Measurements from ENCODE around the gene OPRD1.

Gene OPRD1

DNA sequence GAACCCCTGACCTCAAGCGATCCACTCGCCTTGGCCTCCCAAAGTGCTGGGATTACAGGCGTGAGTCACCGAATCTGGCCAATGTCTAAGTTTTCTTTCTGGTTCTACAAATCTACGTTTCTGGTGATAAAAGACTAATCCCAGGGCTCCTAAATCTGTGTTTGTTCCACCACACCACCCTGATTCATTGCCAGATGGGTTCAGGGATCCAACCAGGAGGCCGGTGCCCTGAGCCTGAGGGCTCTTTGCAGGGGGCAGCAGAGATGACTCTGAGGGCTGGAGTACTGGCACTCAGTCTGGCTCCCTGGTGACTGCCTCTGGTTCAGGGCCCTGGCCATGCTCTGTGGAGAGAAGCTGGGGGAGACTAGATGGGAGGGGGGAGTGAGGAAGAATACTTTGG lies 10.5 kb upstream of the OPRD1 start:
- Histone ChIP-seq H3K4ac (ENCODE audit: low read depth in 1 of 2, low read length in 2 of 2) (no peak overlapping the region), H2AFZ (ENCODE audit: low read depth, low read length) (no peak overlapping the region), H3K79me1 (replicated peaks; ENCODE audit: low read length, poor library complexity, severe bottlenecking) (no peaks in the 10 kb centered on the region), H3K27me3 (ENCODE audit: control insufficient read depth in 1 of 2, insufficient read depth in 1 of 2, low read length in 2 of 2) (peaks cover 25 to 63% of the 10 kb centered on the region in 2 experiments), H2BK12ac (ENCODE audit: low read length in 2 of 2) (no peak overlapping the region), H3K9me3 (ENCODE audit: control insufficient read depth, low read length) (no peaks in the 10 kb centered on the region), H2AK5ac (ENCODE audit: low read length, severe bottlenecking) (no peak overlapping the region), H3K9ac (ENCODE audit: low read length) (no peak overlapping the region), H3K4me3 (ENCODE audit: insufficient read depth in 1 of 2, low read depth in 1 of 2, low read length in 2 of 2) (no peak overlapping the region), H3K27ac (ENCODE audit: low read length, poor library complexity, severe bottlenecking) (no peak overlapping the region), H2BK120ac (ENCODE audit: low read depth, low read length) (no peak overlapping the region), H2BK5ac (ENCODE audit: low read depth, low read length, poor library complexity, severe bottlenecking) (no peak overlapping the region), H4K8ac (ENCODE audit: low read length) (no peak overlapping the region), H3K4me1 (ENCODE audit: control insufficient read depth, insufficient read depth, low read depth, low read length) (no peaks in the 10 kb centered on the region), H3K18ac (ENCODE audit: low read depth in 1 of 2, low read length in 2 of 2) (no peak overlapping the region), H3K36me3 (ENCODE audit: control insufficient read depth in 1 of 2, insufficient read depth in 2 of 2, low read depth in 1 of 2, low read length in 2 of 2) (no peaks in the 10 kb centered on the region), H3K23ac (ENCODE audit: low read length in 2 of 2) (no peak overlapping the region), H3K14ac (ENCODE audit: low read length in 2 of 2) (no peak overlapping the region), H4K91ac (ENCODE audit: low read length) (no peak overlapping the region), H2BK15ac (ENCODE audit: low read depth, poor library complexity, severe bottlenecking) (no peak overlapping the region), H3K4me2 (ENCODE audit: low read length, poor library complexity, severe bottlenecking) (no peak overlapping the region)
- no peak for DNase-seq
- WGBS = 90% methylated on average over 6 of the region's 6 CpGs

DNA sequence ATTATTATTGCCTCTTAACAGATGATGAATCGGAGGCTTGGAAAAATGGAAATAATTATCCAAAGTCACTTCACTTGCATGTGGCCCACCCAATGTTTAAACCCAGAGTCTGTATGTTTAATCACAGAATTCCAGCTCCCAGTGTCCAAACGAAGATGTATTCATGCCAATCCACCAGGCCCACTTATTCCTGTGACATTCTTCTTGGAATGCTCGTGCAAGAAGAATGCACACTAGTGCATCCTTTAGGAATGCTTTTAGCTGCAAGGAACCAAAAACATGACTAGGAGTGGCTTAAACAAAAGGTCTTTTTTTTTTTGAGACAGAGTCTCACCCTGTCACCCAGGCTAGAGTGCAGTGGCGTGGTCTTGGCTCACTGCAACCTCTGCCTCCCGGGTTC lies 8.9 kb upstream of the OPRD1 start:
- no peak overlapping the region for H3K23ac ChIP-seq (ENCODE audit: low read length in 2 of 2)
- H3K4me1 ChIP-seq (ENCODE audit: control insufficient read depth, insufficient read depth, low read depth, low read length) = no peaks in the 10 kb centered on the region
- 59% methylated on average over 5 of the region's 5 CpGs for WGBS
- H3K4ac ChIP-seq (ENCODE audit: low read depth in 1 of 2, low read length in 2 of 2) = no peak overlapping the region
- no peak overlapping the region for H2AK5ac ChIP-seq (ENCODE audit: low read length, severe bottlenecking)
- no peak overlapping the region for H3K18ac ChIP-seq (ENCODE audit: low read depth in 1 of 2, low read length in 2 of 2)
- no peaks in the 10 kb centered on the region for H3K36me3 ChIP-seq (ENCODE audit: control insufficient read depth in 1 of 2, insufficient read depth in 2 of 2, low read depth in 1 of 2, low read length in 2 of 2)
- H3K27me3 ChIP-seq (ENCODE audit: control insufficient read depth in 1 of 2, insufficient read depth in 1 of 2, low read length in 2 of 2) = peaks cover 14 to 58% of the 10 kb centered on the region in 2 experiments
- no peaks in the 10 kb centered on the region for H3K9me3 ChIP-seq (ENCODE audit: control insufficient read depth, low read length)
- H2BK120ac ChIP-seq (ENCODE audit: low read depth, low read length) = no peak overlapping the region
- no peak overlapping the region for H2AFZ ChIP-seq (ENCODE audit: low read depth, low read length)
- H4K8ac ChIP-seq (ENCODE audit: low read length) = no peak overlapping the region
- H4K91ac ChIP-seq (ENCODE audit: low read length) = no peak overlapping the region
- H3K4me2 ChIP-seq (ENCODE audit: low read length, poor library complexity, severe bottlenecking) = no peak overlapping the region
- H3K27ac ChIP-seq (ENCODE audit: low read length, poor library complexity, severe bottlenecking) = no peak overlapping the region
- no peak overlapping the region for H3K4me3 ChIP-seq (ENCODE audit: insufficient read depth in 1 of 2, low read depth in 1 of 2, low read length in 2 of 2)
- H2BK12ac ChIP-seq (ENCODE audit: low read length in 2 of 2) = no peak overlapping the region
- no peaks in the 10 kb centered on the region for H3K79me1 ChIP-seq (replicated peaks; ENCODE audit: low read length, poor library complexity, severe bottlenecking)
- H3K9ac ChIP-seq (ENCODE audit: low read length) = no peak overlapping the region
- DNase-seq = no peak
- H2BK5ac ChIP-seq (ENCODE audit: low read depth, low read length, poor library complexity, severe bottlenecking) = no peak overlapping the region
- H2BK15ac ChIP-seq (ENCODE audit: low read depth, poor library complexity, severe bottlenecking) = no peak overlapping the region
- no peak overlapping the region for H3K14ac ChIP-seq (ENCODE audit: low read length in 2 of 2)

DNA sequence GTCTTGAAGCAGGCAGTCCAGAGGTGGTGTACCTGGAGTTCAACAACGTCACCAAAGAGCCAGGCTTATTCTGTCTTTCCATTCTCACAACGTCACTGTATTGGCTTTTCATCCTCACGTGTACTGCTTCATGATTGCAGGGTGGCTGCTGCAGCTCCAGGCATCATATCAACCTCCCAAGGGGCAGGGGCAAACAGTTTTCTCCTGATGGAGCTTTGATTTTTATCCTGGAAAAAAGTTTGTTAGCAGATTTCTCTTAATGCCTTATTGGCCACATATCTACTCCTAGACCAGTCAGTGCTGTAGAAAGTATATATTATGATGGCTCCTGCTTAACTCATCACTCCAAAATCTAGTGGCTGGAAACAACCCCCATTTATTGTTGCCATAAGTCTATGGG lies 8.3 kb upstream of the OPRD1 start:
- H3K4me2 ChIP-seq (ENCODE audit: low read length, poor library complexity, severe bottlenecking) = no peak overlapping the region
- H4K8ac ChIP-seq (ENCODE audit: low read length) = no peak overlapping the region
- no peak overlapping the region for H3K4me3 ChIP-seq (ENCODE audit: insufficient read depth in 1 of 2, low read depth in 1 of 2, low read length in 2 of 2)
- no peak overlapping the region for H2AK5ac ChIP-seq (ENCODE audit: low read length, severe bottlenecking)
- no peak overlapping the region for H3K27ac ChIP-seq (ENCODE audit: low read length, poor library complexity, severe bottlenecking)
- 92% methylated on average over 3 of the region's 3 CpGs for WGBS
- H3K27me3 ChIP-seq (ENCODE audit: control insufficient read depth in 1 of 2, insufficient read depth in 1 of 2, low read length in 2 of 2) = peaks cover 12 to 52% of the 10 kb centered on the region in 2 experiments
- no peak overlapping the region for H2BK12ac ChIP-seq (ENCODE audit: low read length in 2 of 2)
- no peak overlapping the region for H3K4ac ChIP-seq (ENCODE audit: low read depth in 1 of 2, low read length in 2 of 2)
- no peak overlapping the region for H3K18ac ChIP-seq (ENCODE audit: low read depth in 1 of 2, low read length in 2 of 2)
- no peak overlapping the region for H3K14ac ChIP-seq (ENCODE audit: low read length in 2 of 2)
- H3K79me1 ChIP-seq (replicated peaks; ENCODE audit: low read length, poor library complexity, severe bottlenecking) = no peaks in the 10 kb centered on the region
- H2BK120ac ChIP-seq (ENCODE audit: low read depth, low read length) = no peak overlapping the region
- no peak for DNase-seq
- no peak overlapping the region for H2BK15ac ChIP-seq (ENCODE audit: low read depth, poor library complexity, severe bottlenecking)
- no peak overlapping the region for H2BK5ac ChIP-seq (ENCODE audit: low read depth, low read length, poor library complexity, severe bottlenecking)
- no peak overlapping the region for H4K91ac ChIP-seq (ENCODE audit: low read length)
- H3K9me3 ChIP-seq (ENCODE audit: control insufficient read depth, low read length) = no peaks in the 10 kb centered on the region
- no peak overlapping the region for H3K23ac ChIP-seq (ENCODE audit: low read length in 2 of 2)
- no peaks in the 10 kb centered on the region for H3K4me1 ChIP-seq (ENCODE audit: control insufficient read depth, insufficient read depth, low read depth, low read length)
- no peak overlapping the region for H2AFZ ChIP-seq (ENCODE audit: low read depth, low read length)
- no peak overlapping the region for H3K9ac ChIP-seq (ENCODE audit: low read length)
- H3K36me3 ChIP-seq (ENCODE audit: control insufficient read depth in 1 of 2, insufficient read depth in 2 of 2, low read depth in 1 of 2, low read length in 2 of 2) = no peaks in the 10 kb centered on the region

DNA sequence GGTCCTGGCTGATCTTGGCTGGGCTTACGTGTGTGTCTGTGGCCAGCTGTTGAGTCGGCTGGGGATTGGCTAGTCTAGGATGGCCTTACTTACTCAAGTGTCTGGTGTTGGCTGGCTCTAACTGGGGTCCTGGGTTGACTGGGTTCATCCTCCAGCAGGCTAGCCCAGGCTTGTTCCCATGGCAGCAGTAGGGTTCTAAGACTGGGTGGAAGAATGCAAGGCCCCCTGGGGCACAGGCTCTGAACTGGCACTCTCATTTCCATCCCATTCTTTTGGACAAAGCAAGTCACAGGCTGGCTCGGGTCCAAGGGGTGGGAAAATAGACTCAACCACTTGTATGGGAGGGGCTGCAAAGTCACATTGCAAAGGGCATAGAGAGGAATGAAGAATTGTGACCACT lies 7.9 kb upstream of the OPRD1 start:
- Histone ChIP-seq H3K27me3 (ENCODE audit: control insufficient read depth in 1 of 2, insufficient read depth in 1 of 2, low read length in 2 of 2) (peaks cover 8 to 47% of the 10 kb centered on the region in 2 experiments), H2BK15ac (ENCODE audit: low read depth, poor library complexity, severe bottlenecking) (no peak overlapping the region), H3K79me1 (replicated peaks; ENCODE audit: low read length, poor library complexity, severe bottlenecking) (no peaks in the 10 kb centered on the region)

More for the DNA sequence above, 7.9 kb upstream of the OPRD1 start:
- 85% methylated on average over 3 of the region's 3 CpGs for WGBS
- H2BK12ac ChIP-seq (ENCODE audit: low read length in 2 of 2) = no peak overlapping the region
- no peak overlapping the region for H3K4me3 ChIP-seq (ENCODE audit: insufficient read depth in 1 of 2, low read depth in 1 of 2, low read length in 2 of 2)
- H3K18ac ChIP-seq (ENCODE audit: low read depth in 1 of 2, low read length in 2 of 2) = no peak overlapping the region
- H3K36me3 ChIP-seq (ENCODE audit: control insufficient read depth in 1 of 2, insufficient read depth in 2 of 2, low read depth in 1 of 2, low read length in 2 of 2) = no peaks in the 10 kb centered on the region
- H3K4me1 ChIP-seq (ENCODE audit: control insufficient read depth, insufficient read depth, low read depth, low read length) = no peaks in the 10 kb centered on the region
- H3K4ac ChIP-seq (ENCODE audit: low read depth in 1 of 2, low read length in 2 of 2) = no peak overlapping the region
- no peak overlapping the region for H3K14ac ChIP-seq (ENCODE audit: low read length in 2 of 2)
- H2BK120ac ChIP-seq (ENCODE audit: low read depth, low read length) = no peak overlapping the region
- H2AK5ac ChIP-seq (ENCODE audit: low read length, severe bottlenecking) = no peak overlapping the region
- no peak overlapping the region for H2BK5ac ChIP-seq (ENCODE audit: low read depth, low read length, poor library complexity, severe bottlenecking)
- DNase-seq = no peak
- H4K91ac ChIP-seq (ENCODE audit: low read length) = no peak overlapping the region
- H3K9me3 ChIP-seq (ENCODE audit: control insufficient read depth, low read length) = no peaks in the 10 kb centered on the region
- no peak overlapping the region for H3K27ac ChIP-seq (ENCODE audit: low read length, poor library complexity, severe bottlenecking)
- no peak overlapping the region for H3K9ac ChIP-seq (ENCODE audit: low read length)
- no peak overlapping the region for H4K8ac ChIP-seq (ENCODE audit: low read length)
- no peak overlapping the region for H3K23ac ChIP-seq (ENCODE audit: low read length in 2 of 2)
- no peak overlapping the region for H3K4me2 ChIP-seq (ENCODE audit: low read length, poor library complexity, severe bottlenecking)
- H2AFZ ChIP-seq (ENCODE audit: low read depth, low read length) = no peak overlapping the region

All from mesenchymal stem cell (in vitro differentiated cells and primary cell).